ENCODE results near the gene BTRC.
"Not testable (repeated sequence)": the region's sequence is repeated elsewhere in the genome, so short reads cannot be mapped to it uniquely, and the experiment has no call there.

Gene BTRC

DNA sequence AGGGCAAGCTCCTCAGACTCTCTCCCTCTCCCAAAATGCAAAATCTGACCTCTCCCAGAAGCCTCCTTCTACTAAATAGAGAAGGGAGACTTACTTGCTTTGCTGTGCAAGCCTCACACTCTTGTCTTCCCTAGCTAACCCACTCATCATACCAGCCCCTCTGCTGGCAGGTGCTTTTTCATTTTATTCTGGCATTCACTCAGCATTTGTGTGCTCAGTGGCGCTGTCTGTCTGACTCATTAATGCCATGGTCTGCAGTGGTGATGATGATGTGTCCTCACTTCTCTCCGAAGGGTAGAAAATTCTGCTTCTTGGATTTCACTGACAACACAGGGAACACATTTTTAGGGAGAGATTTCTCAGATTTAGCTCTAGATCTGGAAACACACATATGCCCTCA is 22.0 kb upstream of the BTRC start:
- no peak overlapping the region for H3K27ac ChIP-seq
- TF ChIP-seq ZFX (IDR thresholded peaks at IDR 0.05; ENCODE audit: borderline replicate concordance) = no peak
- TF ChIP-seq, protein P1, sequence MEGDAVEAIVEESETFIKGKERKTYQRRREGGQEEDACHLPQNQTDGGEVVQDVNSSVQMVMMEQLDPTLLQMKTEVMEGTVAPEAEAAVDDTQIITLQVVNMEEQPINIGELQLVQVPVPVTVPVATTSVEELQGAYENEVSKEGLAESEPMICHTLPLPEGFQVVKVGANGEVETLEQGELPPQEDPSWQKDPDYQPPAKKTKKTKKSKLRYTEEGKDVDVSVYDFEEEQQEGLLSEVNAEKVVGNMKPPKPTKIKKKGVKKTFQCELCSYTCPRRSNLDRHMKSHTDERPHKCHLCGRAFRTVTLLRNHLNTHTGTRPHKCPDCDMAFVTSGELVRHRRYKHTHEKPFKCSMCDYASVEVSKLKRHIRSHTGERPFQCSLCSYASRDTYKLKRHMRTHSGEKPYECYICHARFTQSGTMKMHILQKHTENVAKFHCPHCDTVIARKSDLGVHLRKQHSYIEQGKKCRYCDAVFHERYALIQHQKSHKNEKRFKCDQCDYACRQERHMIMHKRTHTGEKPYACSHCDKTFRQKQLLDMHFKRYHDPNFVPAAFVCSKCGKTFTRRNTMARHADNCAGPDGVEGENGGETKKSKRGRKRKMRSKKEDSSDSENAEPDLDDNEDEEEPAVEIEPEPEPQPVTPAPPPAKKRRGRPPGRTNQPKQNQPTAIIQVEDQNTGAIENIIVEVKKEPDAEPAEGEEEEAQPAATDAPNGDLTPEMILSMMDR (IDR thresholded peaks at IDR 0.05) = no peak

DNA sequence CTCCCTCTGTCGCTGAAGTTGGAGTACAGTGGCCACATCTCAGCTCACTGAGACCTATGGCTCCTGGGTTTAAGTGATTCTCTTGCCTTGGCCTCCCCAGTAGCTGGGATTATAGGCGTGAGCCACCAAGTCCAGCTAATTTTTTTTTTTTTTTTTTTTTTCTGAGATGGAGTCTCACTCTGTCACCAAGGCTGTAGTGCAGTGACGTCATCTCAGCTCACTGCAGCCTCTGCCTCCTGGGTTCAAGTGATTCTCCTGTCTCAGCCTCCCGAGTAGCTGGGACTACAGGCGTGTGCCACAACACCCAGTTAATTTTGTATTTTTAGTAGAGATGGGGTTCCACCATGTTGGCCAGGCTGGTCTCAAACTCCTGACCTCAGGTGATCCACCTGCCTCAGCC is 19.7 kb upstream of the BTRC start:
- H3K27ac ChIP-seq = not testable (repeated sequence)

DNA sequence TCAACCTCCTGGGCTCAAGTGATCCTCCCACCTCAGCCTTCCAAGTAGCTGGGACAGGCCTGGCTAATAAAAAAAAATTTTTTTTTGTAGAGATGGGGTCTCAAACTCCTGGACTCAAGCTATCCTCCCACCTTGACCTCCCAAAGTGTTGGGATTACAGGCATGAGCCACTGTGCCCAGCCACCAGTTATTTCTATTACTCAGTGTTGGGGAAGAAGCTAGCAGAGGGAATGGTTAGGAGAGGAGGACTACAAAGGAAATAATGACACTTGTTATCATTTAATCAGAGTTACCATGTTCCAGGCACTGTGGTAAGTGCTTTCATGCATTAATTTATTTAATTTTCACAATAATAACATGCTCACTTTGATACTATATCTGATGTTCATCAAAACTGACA is 17.6 kb upstream of the BTRC start:
- H3K27ac ChIP-seq = no peak overlapping the region
- no peak for TF ChIP-seq ZFX (IDR thresholded peaks at IDR 0.05; ENCODE audit: borderline replicate concordance)
- TF ChIP-seq, protein P1 (IDR thresholded peaks at IDR 0.05) = no peak

DNA sequence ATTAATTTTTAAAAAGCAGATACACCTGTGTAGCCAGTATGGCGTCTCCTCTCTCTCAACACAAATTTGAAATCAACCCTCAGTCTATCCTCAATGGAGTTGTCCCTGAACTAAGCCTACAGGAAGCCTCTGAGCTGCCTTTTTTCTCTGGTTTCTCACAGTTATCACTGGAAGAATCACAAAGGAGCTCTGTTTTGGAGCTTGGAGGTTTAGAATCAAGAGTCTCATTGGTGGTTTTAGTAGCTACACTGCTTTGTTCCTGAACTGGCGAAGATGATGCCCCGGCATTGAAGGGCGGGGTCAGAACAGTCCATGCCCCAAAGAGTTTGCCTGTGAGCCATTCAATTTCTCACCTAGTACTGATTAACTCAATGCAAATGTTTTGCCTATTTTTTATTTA is 16.1 kb upstream of the BTRC start:
- no peak overlapping the region for H3K27ac ChIP-seq
- TF ChIP-seq, protein P1 (IDR thresholded peaks at IDR 0.05) = no peak
- TF ChIP-seq ZFX (IDR thresholded peaks at IDR 0.05; ENCODE audit: borderline replicate concordance) = no peak

DNA sequence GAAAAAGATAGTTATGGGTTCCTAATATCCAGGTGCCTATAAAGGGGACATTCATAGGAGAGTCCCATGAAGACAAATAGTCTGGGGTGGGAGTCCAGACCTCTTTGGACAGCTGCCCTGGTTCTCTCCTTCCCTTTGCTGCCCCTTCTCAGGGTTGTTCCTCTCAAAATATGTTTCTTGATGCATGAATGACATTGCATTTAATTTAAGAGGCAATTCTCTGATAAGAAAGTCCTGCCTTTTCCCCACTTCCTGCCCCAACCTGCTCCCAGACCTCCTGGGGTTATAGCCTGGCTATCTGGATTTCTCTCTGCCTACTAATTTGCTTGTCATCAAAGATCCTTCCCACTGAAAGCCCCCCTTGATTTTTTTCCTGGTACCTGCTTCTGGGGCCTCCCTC is 12.5 kb upstream of the BTRC start:
- H3K27ac ChIP-seq = no peak overlapping the region
- TF ChIP-seq, protein P1 (IDR thresholded peaks at IDR 0.05) = no peak

DNA sequence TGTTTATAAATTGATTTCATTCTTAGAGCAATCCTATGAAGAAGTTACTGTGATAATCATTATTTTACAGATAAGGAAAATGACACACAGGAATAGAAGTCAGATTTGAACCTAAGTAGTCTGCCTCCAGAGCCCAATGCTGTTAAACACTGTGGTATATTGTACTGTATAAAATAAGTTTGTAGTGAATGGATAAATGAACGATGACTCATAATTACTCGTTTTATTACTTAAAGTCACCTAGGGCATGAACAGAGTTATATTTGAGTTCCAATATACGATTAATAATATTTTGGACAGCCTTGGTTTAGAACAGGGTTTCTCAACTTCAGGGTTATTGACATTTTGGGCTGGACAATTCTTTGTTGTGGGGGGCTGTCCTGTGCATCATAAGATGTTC is 7.8 kb upstream of the BTRC start:
- H3K27ac ChIP-seq = no peak overlapping the region
- TF ChIP-seq, protein P1 (IDR thresholded peaks at IDR 0.05) = no peak
- TF ChIP-seq ZFX (IDR thresholded peaks at IDR 0.05; ENCODE audit: borderline replicate concordance) = no peak

DNA sequence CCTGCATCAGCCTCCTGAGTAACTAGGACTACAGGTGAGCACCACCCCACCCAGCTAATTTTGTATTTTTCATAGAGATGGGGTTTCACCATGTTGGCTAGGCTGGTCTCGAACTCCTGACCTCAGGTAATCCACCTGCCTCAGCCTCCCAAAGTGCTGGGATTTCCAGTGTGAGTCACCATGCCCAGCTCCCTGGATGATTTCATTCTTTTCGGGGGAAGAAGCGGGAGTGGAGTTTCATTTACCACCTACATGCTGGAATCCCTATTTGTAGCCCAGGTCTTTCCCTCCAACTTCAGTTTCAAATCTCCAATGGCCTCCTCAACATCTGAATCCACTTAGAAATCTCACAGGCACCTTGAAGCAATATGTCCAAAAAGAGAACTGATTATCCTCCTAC is 2.9 kb upstream of the BTRC start:
- no peak for TF ChIP-seq ZFX (IDR thresholded peaks at IDR 0.05; ENCODE audit: borderline replicate concordance)
- TF ChIP-seq, protein P1 (IDR thresholded peaks at IDR 0.05) = no peak
- no peak overlapping the region for H3K27ac ChIP-seq

DNA sequence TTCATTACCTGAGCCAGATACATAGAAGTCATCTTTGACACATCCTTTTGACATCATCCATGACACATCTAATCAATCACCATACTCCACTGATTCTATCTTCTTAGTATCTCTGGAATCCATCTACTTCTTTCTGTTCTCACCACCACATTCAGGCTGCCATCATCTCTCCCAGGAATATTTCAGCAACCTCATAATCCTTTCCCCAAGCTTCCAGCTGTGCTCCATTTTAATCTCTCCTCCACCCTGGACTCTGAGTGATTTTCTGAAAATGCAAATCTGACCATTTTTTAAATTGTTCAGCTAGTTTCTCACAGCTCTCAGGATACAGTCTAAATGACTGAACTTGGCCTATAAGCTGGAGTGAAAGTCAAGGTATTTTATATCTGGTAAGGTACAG is 2.5 kb upstream of the BTRC start:
- H3K27ac ChIP-seq = no peak overlapping the region
- TF ChIP-seq, protein P1 (IDR thresholded peaks at IDR 0.05) = no peak
- TF ChIP-seq ZFX (IDR thresholded peaks at IDR 0.05; ENCODE audit: borderline replicate concordance) = no peak

DNA sequence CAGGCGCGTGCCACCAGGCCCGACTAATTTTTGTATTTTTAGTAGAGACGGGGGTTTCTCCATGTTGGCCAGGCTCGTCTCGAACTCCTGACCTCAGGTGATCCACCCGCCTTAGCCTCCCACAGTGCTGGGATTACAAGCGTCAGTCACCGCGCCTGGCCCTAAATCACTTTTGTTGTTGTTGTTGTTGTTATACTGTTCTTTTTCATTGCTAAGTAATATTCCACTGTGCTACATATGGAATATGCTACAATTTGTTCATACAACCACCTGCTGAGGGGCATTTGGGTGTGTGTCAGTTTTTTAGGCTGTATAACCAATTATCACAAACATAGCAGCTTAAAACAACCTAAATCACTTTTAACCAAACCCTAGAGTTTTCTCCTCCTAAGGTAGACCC is 1.1 kb upstream of the BTRC start:
- peak overlapping the region; percentile 81; the same call in 1 of the 2 replicates for H3K27ac ChIP-seq
